Measurements from ENCODE around the gene GAN. TPM values are rescaled to one million over a fixed set of nuclear protein-coding genes. Genes with fewer than 3 reads are reported as not detected.
A peak's percentile ranks its signal among the peaks of the same experiment; 100 is the strongest.

Gene GAN
- total RNA-seq, 1 experiment from 2014 or later, result 22.5 TPM

DNA sequence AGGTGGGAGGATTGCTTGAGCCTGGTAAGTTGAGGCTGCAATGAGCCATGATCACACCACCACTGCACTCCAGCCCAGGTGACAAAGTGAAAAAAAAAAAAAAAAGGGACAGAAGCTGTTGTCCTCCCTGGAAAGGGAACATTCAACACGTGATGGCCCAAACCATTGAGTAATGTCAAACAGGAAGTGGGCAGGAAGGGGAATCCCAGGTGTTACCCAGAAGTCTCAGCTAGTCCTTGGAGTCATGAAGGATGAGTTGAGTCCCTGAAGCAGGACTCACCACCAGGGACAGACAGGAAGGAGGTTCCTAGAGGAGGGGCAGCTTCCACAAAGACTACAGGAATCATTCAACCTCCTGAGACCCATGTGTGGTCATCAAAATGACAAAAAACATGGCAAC, 110.0 kb downstream of the GAN start:
- Histone ChIP-seq H3K4me1 (ENCODE audit: control insufficient read depth in 1 of 2, insufficient read depth in 2 of 2, low read length in 2 of 2) (peaks cover 11 to 21% of the 10 kb centered on the region in 2 experiments), H3K27ac (ENCODE audit: low read depth, low read length) (no peak overlapping the region), H3K27me3 (ENCODE audit: insufficient read depth, low read length) (no peaks in the 10 kb centered on the region), H3K9ac (ENCODE audit: low read length) (no peak overlapping the region), H3K4me2 (ENCODE audit: low read length) (peak overlapping the region; percentile 10; the same call in 1 of the 2 replicates), H2AFZ (ENCODE audit: low read depth, low read length, poor library complexity, severe bottlenecking) (peak overlapping the region; percentile 28), H3K9me3 (ENCODE audit: control insufficient read depth in 1 of 2, insufficient read depth in 1 of 2, low read depth in 1 of 2, low read length in 2 of 2) (no peaks in the 10 kb centered on the region), H3K4me3 (replicated peaks in 1 of 2; ENCODE audit: low read depth in 1 of 2, low read length in 2 of 2) (no peak overlapping the region), H4K20me1 (ENCODE audit: insufficient read depth) (no peaks in the 10 kb centered on the region), H3K36me3 (ENCODE audit: control insufficient read depth in 1 of 2, insufficient read depth in 2 of 2, low read length in 2 of 2) (no peaks in the 10 kb centered on the region), H3K9me2 (ENCODE audit: insufficient read depth) (no peaks in the 10 kb centered on the region), H3K79me2 (ENCODE audit: insufficient read depth, low read length) (no peaks in the 10 kb centered on the region)
- ChIA-PET POLR2A (no interaction called here), CTCF (interaction anchor here (0.6 kb wide), 1 partner anchor 20 kb away, joined by 3 read pairs; no protein-coding TSS in a partner anchor), RAD21 (ENCODE audit: low non-redundant PET in 1 of 2, low total read pairs in 2 of 2, uncharacterized antibody in 2 of 2, unreplicated experiment in 2 of 2) (no interaction called here)
- BruUV-seq (replicated peaks), result no TSS peak
- peak; percentile 21; the same call in 1 of the 2 replicates for ATAC-seq
- DNase-seq (ENCODE audit: low read depth, low spot score), result no peak
- intact Hi-C loops (cut with micrococcal nuclease), result no loop called here
- no peak for TF ChIP-seq TCF7L2 (IDR thresholded peaks at IDR 0.05; ENCODE audit: borderline replicate concordance, extremely low read depth, insufficient read depth, insufficient read length)
- no peak for TF ChIP-seq EGR1 (IDR thresholded peaks at IDR 0.05; ENCODE audit: low read depth)

DNA sequence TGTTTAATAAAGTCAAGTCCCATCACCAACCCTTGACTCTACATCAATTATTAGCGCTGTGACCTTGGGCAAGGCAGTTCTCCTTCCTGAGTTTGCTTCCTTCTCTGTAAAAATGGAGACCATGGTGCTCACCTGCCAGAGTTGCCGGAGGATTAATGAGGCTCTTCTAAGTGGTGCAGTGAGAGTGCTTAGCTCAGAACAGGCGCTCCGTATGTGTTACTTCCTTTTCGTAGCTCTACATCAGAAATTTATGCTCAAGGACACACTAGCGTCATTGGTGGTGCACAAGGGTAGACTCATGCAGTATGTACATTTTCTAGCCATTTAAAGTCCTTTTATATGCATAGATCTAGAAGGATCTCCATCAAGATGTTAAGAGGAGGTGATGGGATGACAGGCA, 112.5 kb downstream of the GAN start:
- no peak overlapping the region for H3K4me3 ChIP-seq (replicated peaks in 1 of 2; ENCODE audit: low read depth in 1 of 2, low read length in 2 of 2)
- H2AFZ ChIP-seq (ENCODE audit: low read depth, low read length, poor library complexity, severe bottlenecking), result peak overlapping the region; percentile 12
- POLR2A ChIA-PET, result no interaction called here
- H3K4me1 ChIP-seq (ENCODE audit: control insufficient read depth in 1 of 2, insufficient read depth in 2 of 2, low read length in 2 of 2), result peaks cover 11 to 34% of the 10 kb centered on the region in 2 experiments
- BruUV-seq (replicated peaks), result no TSS peak
- ATAC-seq (no peak), DNase-seq (ENCODE audit: low read depth, low spot score) (no peak)
- H3K27me3 ChIP-seq (ENCODE audit: insufficient read depth, low read length), result no peaks in the 10 kb centered on the region
- RAD21 ChIA-PET (ENCODE audit: low non-redundant PET in 1 of 2, low total read pairs in 2 of 2, uncharacterized antibody in 2 of 2, unreplicated experiment in 2 of 2), result no interaction called here
- H3K9me3 ChIP-seq (ENCODE audit: control insufficient read depth in 1 of 2, insufficient read depth in 1 of 2, low read depth in 1 of 2, low read length in 2 of 2), result no peaks in the 10 kb centered on the region
- no peak overlapping the region for H3K9ac ChIP-seq (ENCODE audit: low read length)
- no peak overlapping the region for H3K27ac ChIP-seq (ENCODE audit: low read depth, low read length)
- no peaks in the 10 kb centered on the region for H4K20me1 ChIP-seq (ENCODE audit: insufficient read depth)
- H3K79me2 ChIP-seq (ENCODE audit: insufficient read depth, low read length), result no peaks in the 10 kb centered on the region
- H3K9me2 ChIP-seq (ENCODE audit: insufficient read depth), result no peaks in the 10 kb centered on the region
- H3K36me3 ChIP-seq (ENCODE audit: control insufficient read depth in 1 of 2, insufficient read depth in 2 of 2, low read length in 2 of 2), result no peaks in the 10 kb centered on the region
- no peak overlapping the region for H3K4me2 ChIP-seq (ENCODE audit: low read length)
- no peak for TF ChIP-seq JUND (IDR thresholded peaks at IDR 0.05)
- TF ChIP-seq YY1 (IDR thresholded peaks at IDR 0.05; ENCODE audit: extremely low read depth, insufficient replicate concordance, low read depth, low read length), result no peak
- no peak for TF ChIP-seq EZH2 (IDR thresholded peaks at IDR 0.05)
- TF ChIP-seq SP1 (IDR thresholded peaks at IDR 0.05; ENCODE audit: low read depth), result no peak
- TF ChIP-seq ZFX (IDR thresholded peaks at IDR 0.05), result no peak
- TF ChIP-seq TCF7L2 (IDR thresholded peaks at IDR 0.05; ENCODE audit: borderline replicate concordance, extremely low read depth, insufficient read depth, insufficient read length), result no peak
- intact Hi-C loops (cut with micrococcal nuclease), result no loop called here
- CTCF ChIA-PET, result no interaction called here

All from HCT116 (cell line).